SH-SY5Y (cell line): ENCODE data around the gene GPR153.

Experiments
- GATA2 ChIP-seq: IDR thresholded peaks from 2 replicates; pipeline ENCODE4 v1.6.1; 2011; ENCODE audit warnings: mild to moderate bottlenecking, low read depth, low read length
- GATA3 ChIP-seq: IDR thresholded peaks from 2 replicates; pipeline ENCODE4 v1.6.1; 2011; ENCODE audit warnings: low read depth, mild to moderate bottlenecking, low read length, moderate library complexity

DNA sequence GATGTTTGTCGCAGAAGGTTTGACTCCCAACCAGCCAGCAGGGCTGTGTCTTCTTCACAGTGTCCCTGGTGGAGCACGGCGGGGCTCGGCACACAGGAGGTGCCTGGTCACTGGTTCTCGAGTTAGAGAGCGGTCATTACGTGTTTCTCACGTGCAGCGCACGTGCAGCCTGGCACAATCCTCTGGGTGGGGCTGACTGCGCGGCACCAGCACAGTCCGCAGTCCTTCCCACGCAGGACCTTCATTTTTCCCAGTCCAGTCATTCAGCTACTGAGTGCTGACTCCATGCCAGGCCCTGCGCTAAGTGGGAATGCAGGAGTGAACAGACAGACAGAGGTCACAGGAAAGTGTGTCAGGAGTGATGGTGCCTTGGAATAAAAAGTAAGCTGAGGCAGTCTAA is 46.2 kb upstream of the GPR153 start:
- no peak for TF ChIP-seq GATA2
- TF ChIP-seq GATA3, result no peak
